ENCODE results near the gene DGCR2.

Gene DGCR2

DNA sequence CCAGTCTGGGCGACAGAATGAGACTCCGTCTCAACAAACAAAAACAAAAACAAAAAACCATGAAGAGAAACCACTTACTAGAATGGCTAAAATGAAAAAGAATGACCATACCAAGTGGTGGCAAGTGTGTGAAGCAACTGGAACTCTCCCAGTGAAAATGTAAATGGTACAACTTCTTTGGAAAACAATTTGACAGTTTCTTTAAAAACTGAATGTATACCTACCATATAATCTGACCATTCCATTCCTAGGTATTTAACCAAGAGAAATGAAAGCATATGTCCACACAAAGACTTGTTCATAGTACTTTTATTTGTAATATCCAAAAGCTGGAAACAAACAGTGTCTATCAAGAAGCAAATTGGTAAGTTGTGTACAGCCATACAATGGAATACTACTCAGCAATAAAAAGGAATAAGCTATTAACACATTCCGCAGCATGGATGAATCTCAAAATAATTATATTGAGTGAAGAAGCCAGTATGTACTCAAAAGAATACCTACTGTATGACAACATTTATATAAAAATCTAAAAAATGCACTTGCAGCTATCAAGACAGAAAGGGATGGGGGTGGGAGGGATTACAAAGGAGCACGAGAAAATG is 27.7 kb downstream of the DGCR2 start:
- no peak for TF ChIP-seq POLR2AphosphoS5 (IDR thresholded peaks at IDR 0.05; ENCODE audit: low read depth)
- H3K4me3 ChIP-seq (replicated peaks; ENCODE audit: insufficient read depth, low read length): no peak overlapping the region
- no peak for DNase-seq (ENCODE audit: low read depth in 1 of 2, low spot score in 1 of 2)
- no peaks in the 10 kb centered on the region for H3K27me3 ChIP-seq (ENCODE audit: insufficient read depth, poor library complexity, severe bottlenecking)
- H3K27ac ChIP-seq (replicated peaks): no peak overlapping the region

DNA sequence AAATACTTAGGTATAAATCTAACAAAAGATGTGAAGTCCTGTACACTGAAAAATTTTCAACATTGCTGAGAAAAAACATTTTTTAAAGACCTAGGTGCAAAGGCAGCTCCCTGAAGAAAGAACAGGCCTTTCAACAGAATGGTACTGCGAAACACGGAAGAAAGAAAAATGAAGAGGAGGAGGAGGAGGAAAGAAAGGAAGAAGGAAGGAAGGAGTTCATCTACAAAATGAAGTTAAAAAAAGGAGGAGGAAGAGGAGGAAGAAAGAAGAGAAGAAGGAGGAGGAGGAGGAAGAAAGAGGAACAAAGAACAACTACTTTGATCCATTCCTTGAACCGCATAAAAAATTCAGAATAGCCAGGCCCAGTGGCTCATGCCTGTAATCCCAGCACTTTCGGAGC is 29.5 kb downstream of the DGCR2 start:
- no peak for DNase-seq (ENCODE audit: low read depth in 1 of 2, low spot score in 1 of 2)
- Histone ChIP-seq H3K4me3 (replicated peaks; ENCODE audit: insufficient read depth, low read length) (no peak overlapping the region), H3K27ac (replicated peaks) (peak overlapping the region; percentile 29; the same call in 1 of the 2 replicates), H3K27me3 (ENCODE audit: insufficient read depth, poor library complexity, severe bottlenecking) (no peaks in the 10 kb centered on the region)
- no peak for TF ChIP-seq POLR2AphosphoS5 (IDR thresholded peaks at IDR 0.05; ENCODE audit: low read depth)
- TF ChIP-seq SPI1 (IDR thresholded peaks at IDR 0.05; ENCODE audit: borderline replicate concordance, low read depth): no peak
- TF ChIP-seq, protein P1, sequence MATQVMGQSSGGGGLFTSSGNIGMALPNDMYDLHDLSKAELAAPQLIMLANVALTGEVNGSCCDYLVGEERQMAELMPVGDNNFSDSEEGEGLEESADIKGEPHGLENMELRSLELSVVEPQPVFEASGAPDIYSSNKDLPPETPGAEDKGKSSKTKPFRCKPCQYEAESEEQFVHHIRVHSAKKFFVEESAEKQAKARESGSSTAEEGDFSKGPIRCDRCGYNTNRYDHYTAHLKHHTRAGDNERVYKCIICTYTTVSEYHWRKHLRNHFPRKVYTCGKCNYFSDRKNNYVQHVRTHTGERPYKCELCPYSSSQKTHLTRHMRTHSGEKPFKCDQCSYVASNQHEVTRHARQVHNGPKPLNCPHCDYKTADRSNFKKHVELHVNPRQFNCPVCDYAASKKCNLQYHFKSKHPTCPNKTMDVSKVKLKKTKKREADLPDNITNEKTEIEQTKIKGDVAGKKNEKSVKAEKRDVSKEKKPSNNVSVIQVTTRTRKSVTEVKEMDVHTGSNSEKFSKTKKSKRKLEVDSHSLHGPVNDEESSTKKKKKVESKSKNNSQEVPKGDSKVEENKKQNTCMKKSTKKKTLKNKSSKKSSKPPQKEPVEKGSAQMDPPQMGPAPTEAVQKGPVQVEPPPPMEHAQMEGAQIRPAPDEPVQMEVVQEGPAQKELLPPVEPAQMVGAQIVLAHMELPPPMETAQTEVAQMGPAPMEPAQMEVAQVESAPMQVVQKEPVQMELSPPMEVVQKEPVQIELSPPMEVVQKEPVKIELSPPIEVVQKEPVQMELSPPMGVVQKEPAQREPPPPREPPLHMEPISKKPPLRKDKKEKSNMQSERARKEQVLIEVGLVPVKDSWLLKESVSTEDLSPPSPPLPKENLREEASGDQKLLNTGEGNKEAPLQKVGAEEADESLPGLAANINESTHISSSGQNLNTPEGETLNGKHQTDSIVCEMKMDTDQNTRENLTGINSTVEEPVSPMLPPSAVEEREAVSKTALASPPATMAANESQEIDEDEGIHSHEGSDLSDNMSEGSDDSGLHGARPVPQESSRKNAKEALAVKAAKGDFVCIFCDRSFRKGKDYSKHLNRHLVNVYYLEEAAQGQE (IDR thresholded peaks at IDR 0.05; ENCODE audit: insufficient replicate concordance, low read depth): no peak

DNA sequence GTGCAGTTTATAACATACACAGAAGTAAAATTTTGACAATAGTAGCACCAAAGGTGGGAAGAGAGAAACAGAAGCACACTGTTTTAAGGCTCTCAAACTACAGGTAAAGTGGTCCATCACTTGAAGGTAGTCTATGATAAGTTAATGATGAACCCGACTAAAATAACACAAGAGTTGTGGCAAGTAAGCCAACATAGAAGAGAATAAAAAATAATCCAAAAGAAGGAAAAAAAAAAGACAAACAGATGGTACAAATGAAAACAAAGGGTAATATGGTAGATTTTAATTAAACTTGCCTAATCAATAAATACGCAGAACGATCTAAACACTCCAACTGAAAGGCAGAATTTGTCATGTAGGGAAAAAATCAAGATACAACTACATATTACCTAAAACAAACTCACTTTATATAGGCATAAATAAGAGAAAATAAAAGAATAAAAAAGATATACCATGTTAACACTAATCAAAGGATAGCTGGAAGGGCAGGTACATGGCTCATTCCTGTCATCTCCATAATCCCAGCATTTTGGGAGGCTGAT is 31.6 kb downstream of the DGCR2 start:
- TF ChIP-seq, protein P1 (IDR thresholded peaks at IDR 0.05; ENCODE audit: insufficient replicate concordance, low read depth): no peak
- TF ChIP-seq SPI1 (IDR thresholded peaks at IDR 0.05; ENCODE audit: borderline replicate concordance, low read depth) (no peak), GABPA (IDR thresholded peaks at IDR 0.05; ENCODE audit: low read depth) (no peak), POLR2AphosphoS5 (IDR thresholded peaks at IDR 0.05; ENCODE audit: low read depth) (no peak)
- TF ChIP-seq, protein P2, sequence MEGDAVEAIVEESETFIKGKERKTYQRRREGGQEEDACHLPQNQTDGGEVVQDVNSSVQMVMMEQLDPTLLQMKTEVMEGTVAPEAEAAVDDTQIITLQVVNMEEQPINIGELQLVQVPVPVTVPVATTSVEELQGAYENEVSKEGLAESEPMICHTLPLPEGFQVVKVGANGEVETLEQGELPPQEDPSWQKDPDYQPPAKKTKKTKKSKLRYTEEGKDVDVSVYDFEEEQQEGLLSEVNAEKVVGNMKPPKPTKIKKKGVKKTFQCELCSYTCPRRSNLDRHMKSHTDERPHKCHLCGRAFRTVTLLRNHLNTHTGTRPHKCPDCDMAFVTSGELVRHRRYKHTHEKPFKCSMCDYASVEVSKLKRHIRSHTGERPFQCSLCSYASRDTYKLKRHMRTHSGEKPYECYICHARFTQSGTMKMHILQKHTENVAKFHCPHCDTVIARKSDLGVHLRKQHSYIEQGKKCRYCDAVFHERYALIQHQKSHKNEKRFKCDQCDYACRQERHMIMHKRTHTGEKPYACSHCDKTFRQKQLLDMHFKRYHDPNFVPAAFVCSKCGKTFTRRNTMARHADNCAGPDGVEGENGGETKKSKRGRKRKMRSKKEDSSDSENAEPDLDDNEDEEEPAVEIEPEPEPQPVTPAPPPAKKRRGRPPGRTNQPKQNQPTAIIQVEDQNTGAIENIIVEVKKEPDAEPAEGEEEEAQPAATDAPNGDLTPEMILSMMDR (IDR thresholded peaks at IDR 0.05; ENCODE audit: insufficient read depth, low read length): no peak
- no peak for DNase-seq (ENCODE audit: low read depth in 1 of 2, low spot score in 1 of 2)
- no peaks in the 10 kb centered on the region for H3K27me3 ChIP-seq (ENCODE audit: insufficient read depth, poor library complexity, severe bottlenecking)
- H3K27ac ChIP-seq (replicated peaks): no peak overlapping the region
- H3K4me3 ChIP-seq (replicated peaks; ENCODE audit: insufficient read depth, low read length): no peak overlapping the region

DNA sequence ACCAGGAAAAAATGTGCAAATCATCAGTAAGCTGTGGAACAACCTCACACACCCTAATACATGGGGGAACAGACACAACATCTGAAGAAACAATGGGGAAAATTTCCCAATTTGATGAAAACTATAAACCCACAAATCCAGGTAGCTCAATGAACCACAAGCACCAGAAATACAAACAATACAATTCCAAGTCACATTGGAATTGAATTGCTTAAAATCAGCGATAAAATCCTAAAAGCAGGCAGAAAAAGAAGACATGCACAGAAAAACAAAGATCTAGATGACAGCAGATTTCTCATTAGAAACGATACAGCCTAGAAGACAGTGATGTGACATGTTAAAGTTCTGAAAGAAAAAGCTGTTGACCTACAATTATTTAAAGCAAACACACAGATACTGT is 32.0 kb downstream of the DGCR2 start:
- no peak for DNase-seq (ENCODE audit: low read depth in 1 of 2, low spot score in 1 of 2)
- no peaks in the 10 kb centered on the region for H3K27me3 ChIP-seq (ENCODE audit: insufficient read depth, poor library complexity, severe bottlenecking)
- H3K27ac ChIP-seq (replicated peaks): no peak overlapping the region
- TF ChIP-seq GABPA (IDR thresholded peaks at IDR 0.05; ENCODE audit: low read depth): no peak
- TF ChIP-seq SPI1 (IDR thresholded peaks at IDR 0.05; ENCODE audit: borderline replicate concordance, low read depth): no peak
- TF ChIP-seq, protein P1 (IDR thresholded peaks at IDR 0.05; ENCODE audit: insufficient replicate concordance, low read depth): no peak
- TF ChIP-seq, protein P2 (IDR thresholded peaks at IDR 0.05; ENCODE audit: insufficient read depth, low read length): no peak
- no peak for TF ChIP-seq POLR2AphosphoS5 (IDR thresholded peaks at IDR 0.05; ENCODE audit: low read depth)
- H3K4me3 ChIP-seq (replicated peaks; ENCODE audit: insufficient read depth, low read length): no peak overlapping the region

All from HL-60 (cell line).